ENCODE results near the gene EVPLL. TPM values are rescaled to one million over a fixed set of nuclear protein-coding genes. Genes with fewer than 3 reads are reported as not detected.

Gene EVPLL
- total and polyA plus RNA-seq, 2 of the 4 experiments (the other 2 are of a cell fraction), result not detected

- H3K23ac ChIP-seq (ENCODE audit: low read depth, low read length), result no peak overlapping the region
- H3K14ac ChIP-seq (replicated peaks; ENCODE audit: low read depth, low read length), result no peak overlapping the region
- H3K36me3 ChIP-seq (ENCODE audit: control insufficient read depth, insufficient read depth, low read length), result peaks cover 11% of the 10 kb centered on the region
- intact Hi-C loops (cut with micrococcal nuclease) (no loop called here), in situ Hi-C loops (cut with MboI; ENCODE audit: low sequenced_read_pairs) (no loop called here), dilution Hi-C loops (cut with HindIII; ENCODE audit: low sequenced_read_pairs, unreplicated experiment) (no loop called here)
- H3K4me1 ChIP-seq (ENCODE audit: control insufficient read depth, insufficient read depth, low read length), result no peaks in the 10 kb centered on the region
- no peak overlapping the region for H2BK5ac ChIP-seq (ENCODE audit: low read depth, low read length, poor library complexity, severe bottlenecking)
- H3K4me2 ChIP-seq (ENCODE audit: low read depth, low read length), result no peak overlapping the region
- H3K18ac ChIP-seq (ENCODE audit: low read depth, low read length), result no peak overlapping the region
- CTCF ChIA-PET, result no interaction called here
- H3K9me1 ChIP-seq (ENCODE audit: insufficient read depth, low read length), result peaks cover 5% of the 10 kb centered on the region; the same call in 1 of the 2 replicates
- no peak overlapping the region for H2AK5ac ChIP-seq (ENCODE audit: low read depth, low read length)
- 72% methylated on average over 3 of the region's 5 CpGs; no CpG with 5 or more reads in 1 of the 2 experiments for WGBS, 2 experiments (ENCODE audit: extremely low coverage in 2 of 2, insufficient read length in 1 of 2)
- no peak overlapping the region for H3K4ac ChIP-seq (ENCODE audit: low read depth, low read length)
- H4K91ac ChIP-seq (ENCODE audit: insufficient read depth, low read depth, low read length), result no peak overlapping the region
- no TSS peak for BruUV-seq (replicated peaks)
- H3K9ac ChIP-seq (ENCODE audit: low read depth, low read length), result no peak overlapping the region
- H3K4me3 ChIP-seq (ENCODE audit: insufficient read depth, low read depth, low read length), result no peak overlapping the region
- DNase-seq (no peak), ATAC-seq (ENCODE audit: low read depth) (no peak)
- no peak overlapping the region for H2BK120ac ChIP-seq (ENCODE audit: low read depth, low read length)
- H3K79me1 ChIP-seq (ENCODE audit: low read depth in 1 of 2, low read length in 2 of 2), result no peaks in the 10 kb centered on the region
- no peak overlapping the region for H2BK15ac ChIP-seq (ENCODE audit: low read depth, low read length)
- no peak overlapping the region for H2AFZ ChIP-seq (replicated peaks; ENCODE audit: low read length, poor library complexity)
- no peak for TF ChIP-seq RCOR1 (IDR thresholded peaks at IDR 0.05; ENCODE audit: insufficient replicate concordance, low read length)
- no peak for TF ChIP-seq MAZ (IDR thresholded peaks at IDR 0.05; ENCODE audit: borderline replicate concordance, low read depth, low read length)
- no peak for TF ChIP-seq CHD1 (IDR thresholded peaks at IDR 0.05; ENCODE audit: low read depth, low read length)
- TF ChIP-seq, protein P1, sequence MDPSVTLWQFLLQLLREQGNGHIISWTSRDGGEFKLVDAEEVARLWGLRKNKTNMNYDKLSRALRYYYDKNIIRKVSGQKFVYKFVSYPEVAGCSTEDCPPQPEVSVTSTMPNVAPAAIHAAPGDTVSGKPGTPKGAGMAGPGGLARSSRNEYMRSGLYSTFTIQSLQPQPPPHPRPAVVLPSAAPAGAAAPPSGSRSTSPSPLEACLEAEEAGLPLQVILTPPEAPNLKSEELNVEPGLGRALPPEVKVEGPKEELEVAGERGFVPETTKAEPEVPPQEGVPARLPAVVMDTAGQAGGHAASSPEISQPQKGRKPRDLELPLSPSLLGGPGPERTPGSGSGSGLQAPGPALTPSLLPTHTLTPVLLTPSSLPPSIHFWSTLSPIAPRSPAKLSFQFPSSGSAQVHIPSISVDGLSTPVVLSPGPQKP (IDR thresholded peaks at IDR 0.05; ENCODE audit: borderline replicate concordance, low read depth, low read length), result no peak
- no peak for TF ChIP-seq RAD21 (IDR thresholded peaks at IDR 0.05; ENCODE audit: low read length)
- TF ChIP-seq NFE2L2 (IDR thresholded peaks at IDR 0.05; ENCODE audit: low read depth, low read length), result no peak
- no peak for TF ChIP-seq CEBPB (IDR thresholded peaks at IDR 0.05; ENCODE audit: low read depth, low read length)
- no peak for TF ChIP-seq MXI1 (IDR thresholded peaks at IDR 0.05; ENCODE audit: borderline replicate concordance, low read depth, low read length)
- no peak for TF ChIP-seq RFX5 (IDR thresholded peaks at IDR 0.05; ENCODE audit: low read depth, low read length)
- TF ChIP-seq CTCF (conservative IDR thresholded peaks at IDR 0.05; ENCODE audit: low read depth, low read length), result no peak
- TF ChIP-seq, protein P2, sequence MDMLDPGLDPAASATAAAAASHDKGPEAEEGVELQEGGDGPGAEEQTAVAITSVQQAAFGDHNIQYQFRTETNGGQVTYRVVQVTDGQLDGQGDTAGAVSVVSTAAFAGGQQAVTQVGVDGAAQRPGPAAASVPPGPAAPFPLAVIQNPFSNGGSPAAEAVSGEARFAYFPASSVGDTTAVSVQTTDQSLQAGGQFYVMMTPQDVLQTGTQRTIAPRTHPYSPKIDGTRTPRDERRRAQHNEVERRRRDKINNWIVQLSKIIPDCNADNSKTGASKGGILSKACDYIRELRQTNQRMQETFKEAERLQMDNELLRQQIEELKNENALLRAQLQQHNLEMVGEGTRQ (IDR thresholded peaks at IDR 0.05; ENCODE audit: low read depth, low read length), result no peak
- TF ChIP-seq POLR2A (IDR thresholded peaks at IDR 0.05; ENCODE audit: low read depth, low read length), result no peak
- TF ChIP-seq BHLHE40 (IDR thresholded peaks at IDR 0.05; ENCODE audit: low read depth, low read length), result no peak
- no peak for TF ChIP-seq MAFK (IDR thresholded peaks at IDR 0.05; ENCODE audit: low read depth, low read length)
- no peak for TF ChIP-seq SMC3 (IDR thresholded peaks at IDR 0.05; ENCODE audit: low read depth, low read length)
- H3K9me3 ChIP-seq (ENCODE audit: control insufficient read depth, insufficient read depth, low read length), result no peaks in the 10 kb centered on the region
- H4K20me1 ChIP-seq (ENCODE audit: insufficient read depth, low read length), result no peaks in the 10 kb centered on the region
- H4K8ac ChIP-seq (ENCODE audit: low read depth in 2 of 2, low read length in 2 of 2), result no peak overlapping the region
- no peaks in the 10 kb centered on the region for H3K27me3 ChIP-seq (ENCODE audit: control insufficient read depth, insufficient read depth, low read length)
- POLR2A ChIA-PET (ENCODE audit: unreplicated experiment), result no interaction called here
- H2BK20ac ChIP-seq (ENCODE audit: low read depth, low read length), result no peak overlapping the region
- no peak overlapping the region for H3K27ac ChIP-seq (ENCODE audit: insufficient read depth, low read length)
- H2AK9ac ChIP-seq (replicated peaks; ENCODE audit: low read depth, low read length, poor library complexity), result no peak overlapping the region
- H3K56ac ChIP-seq (ENCODE audit: extremely low read depth, insufficient read depth, low read length), result no peak overlapping the region
- no peak overlapping the region for H4K5ac ChIP-seq (ENCODE audit: low read depth, low read length)
These were observed 33.6 kb upstream of the EVPLL start for GRCh38 chr17:18344021-18344420.
